ENCODE results near the gene ACADM.
"Not testable (repeated sequence)": the region's sequence is repeated elsewhere in the genome, so short reads cannot be mapped to it uniquely, and the experiment has no call there.

Gene ACADM

GRCh38 chr1:75736016-75736415 is 11.5 kb downstream of the ACADM start:
- DNase-seq (ENCODE audit: low read depth, low spot score): no peak

DNA sequence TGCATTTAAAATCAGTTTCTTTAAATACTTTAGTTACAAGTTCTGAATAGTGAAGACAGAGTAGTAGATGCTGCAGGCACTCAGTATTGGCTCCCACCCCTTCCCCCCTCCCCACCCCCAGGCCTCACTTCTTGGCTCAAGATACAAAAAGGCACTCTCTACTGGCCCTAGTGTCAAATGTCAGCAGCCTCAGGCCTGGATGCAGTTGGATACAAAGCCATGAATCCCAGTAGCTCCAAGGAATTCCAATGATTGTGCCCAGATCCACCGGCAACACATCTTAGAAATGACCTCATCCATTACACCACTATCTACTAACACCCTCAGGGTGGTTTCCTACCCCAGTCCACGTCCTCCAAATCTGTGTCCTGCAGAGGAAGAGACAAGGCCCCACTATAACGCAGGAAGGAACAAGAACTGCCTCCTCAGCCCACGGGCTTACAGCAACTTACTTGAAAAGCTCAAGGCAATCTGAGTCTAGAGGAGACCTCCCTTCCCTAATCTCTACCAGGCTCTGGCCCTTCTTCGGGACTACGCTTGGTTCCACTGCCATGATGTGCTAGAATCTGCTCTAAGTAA is 17.6 kb downstream of the ACADM start:
- DNase-seq (ENCODE audit: low read depth, low spot score): peak; percentile 93

DNA sequence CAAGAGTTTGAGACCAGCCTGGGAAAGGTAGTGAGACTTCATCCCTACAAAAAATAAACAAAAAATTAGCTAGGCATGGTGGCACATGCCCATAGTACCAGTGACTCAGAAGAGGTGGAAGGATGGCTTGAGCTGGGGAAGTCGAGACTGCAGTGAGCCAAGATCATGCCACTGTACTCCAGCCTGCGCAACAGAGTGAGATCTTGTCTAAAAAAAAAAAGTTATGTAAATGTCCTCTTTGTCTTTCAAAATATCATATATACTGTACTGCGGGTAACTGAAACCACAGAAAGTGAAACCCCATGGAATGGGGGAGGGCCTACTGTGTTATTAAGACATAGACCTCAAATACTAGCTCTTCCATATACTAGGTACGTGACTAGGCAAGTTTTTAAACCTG is 20.8 kb downstream of the ACADM start:
- no peak for DNase-seq (ENCODE audit: low read depth, low spot score)

DNA sequence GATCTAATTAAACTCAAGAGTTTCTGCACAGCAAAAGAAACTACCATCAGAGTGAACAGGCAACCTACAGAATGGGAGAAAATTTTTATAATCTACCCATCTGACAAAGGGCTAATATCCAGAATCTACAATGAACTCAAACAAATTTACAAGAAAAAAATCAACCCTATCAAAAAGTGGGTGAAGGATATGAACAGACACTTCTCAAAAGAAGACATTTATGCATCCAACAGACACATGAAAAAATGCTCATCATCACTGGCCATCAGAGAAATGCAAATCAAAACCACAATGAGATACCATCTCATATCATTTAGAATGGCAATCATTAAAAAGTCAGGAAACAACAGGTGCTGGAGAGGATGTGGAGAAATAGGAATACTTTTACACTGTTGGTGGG is 32.7 kb downstream of the ACADM start:
- not testable (repeated sequence) for DNase-seq (ENCODE audit: low read depth, low spot score)

DNA sequence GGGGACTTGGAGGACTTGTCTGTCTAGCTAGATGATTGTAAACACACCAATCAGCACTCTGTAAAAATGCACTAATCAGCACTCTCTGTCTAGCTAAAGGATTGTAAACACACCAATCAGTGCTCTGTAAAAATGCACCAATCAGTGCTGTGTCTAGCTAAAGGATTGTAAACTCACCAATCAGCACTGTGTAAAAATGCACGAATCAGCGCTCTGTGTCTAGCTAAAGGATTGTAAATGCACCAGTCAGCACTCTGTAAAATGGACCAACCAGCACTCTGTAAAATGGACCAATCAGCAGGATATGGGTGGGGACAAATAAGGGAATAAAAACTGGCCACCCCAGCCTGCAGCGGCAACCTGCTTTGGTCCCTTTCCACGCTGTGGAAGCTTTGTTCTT is 34.0 kb downstream of the ACADM start:
- not testable (repeated sequence) for DNase-seq (ENCODE audit: low read depth, low spot score)

- no peak for DNase-seq (ENCODE audit: low read depth, low spot score)
Measured at GRCh38 chr1:75764057-75764655, 39.6 kb downstream of the ACADM start.

GRCh38 chr1:75765697-75766355 is 41.3 kb downstream of the ACADM start:
- no peak for DNase-seq (ENCODE audit: low read depth, low spot score)

DNA sequence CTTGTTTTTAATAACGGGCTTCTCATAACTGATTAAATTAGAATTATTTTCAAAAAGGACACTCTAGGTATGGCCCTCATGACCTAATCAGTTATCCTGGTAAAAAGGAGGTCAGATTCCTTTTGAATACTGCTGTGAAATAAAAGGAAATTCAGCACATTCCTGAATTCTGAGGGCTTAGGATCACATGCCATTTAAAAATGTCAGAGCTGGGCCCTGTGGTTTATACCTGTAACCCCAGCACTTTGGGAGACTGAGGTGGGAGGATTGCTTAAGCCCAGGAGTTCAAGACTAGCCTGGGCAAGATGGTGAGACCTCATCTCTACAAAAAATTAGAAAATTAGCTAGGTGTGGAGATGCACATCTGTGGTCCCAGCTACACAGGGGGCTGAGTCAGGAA is 43.5 kb downstream of the ACADM start:
- no peak for DNase-seq (ENCODE audit: low read depth, low spot score)

DNA sequence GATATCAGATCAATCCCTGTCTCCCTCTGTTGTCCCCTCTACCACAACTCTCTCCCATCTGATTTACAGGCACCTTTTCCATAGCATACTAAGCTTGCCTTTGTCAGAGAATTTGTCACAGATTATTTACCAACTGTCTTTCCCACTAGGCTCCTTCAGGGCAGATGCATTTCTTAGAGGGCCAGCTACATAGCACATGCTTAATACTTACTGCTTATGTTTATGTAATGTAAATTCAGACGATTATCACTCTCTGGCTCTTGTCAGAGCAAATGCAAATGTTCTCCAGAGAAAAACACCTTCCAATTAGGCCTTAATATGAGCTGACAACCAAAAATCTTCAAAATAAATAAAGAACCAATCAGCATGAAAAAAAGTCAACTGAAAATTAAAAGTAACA is 46.3 kb downstream of the ACADM start:
- no peak for DNase-seq (ENCODE audit: low read depth, low spot score)

GRCh38 chr1:75771978-75772377 is 47.5 kb downstream of the ACADM start:
- DNase-seq (ENCODE audit: low read depth, low spot score): no peak

GRCh38 chr1:75777812-75778211 is 53.3 kb downstream of the ACADM start:
- DNase-seq (ENCODE audit: low read depth, low spot score): not testable (repeated sequence)

GRCh38 chr1:75778694-75779093 is 54.2 kb downstream of the ACADM start:
- DNase-seq (ENCODE audit: low read depth, low spot score): not testable (repeated sequence)

DNA sequence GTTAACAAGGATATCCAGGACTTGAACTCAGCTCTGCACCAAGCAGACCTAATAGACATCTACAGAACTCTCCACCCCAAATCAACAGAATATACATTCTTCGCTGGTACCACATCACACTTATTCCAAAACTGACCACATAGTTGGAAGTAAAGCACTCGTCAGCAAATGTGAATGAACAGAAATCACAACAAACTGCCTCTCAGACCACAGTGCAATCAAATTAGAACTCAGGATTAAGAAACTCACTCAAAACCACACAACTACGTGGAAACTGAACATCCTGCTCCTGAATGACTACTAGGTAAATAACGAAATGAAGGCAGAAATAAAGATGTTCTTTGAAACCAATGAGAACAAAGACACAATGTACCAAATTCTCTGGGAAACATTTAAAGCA is 55.7 kb downstream of the ACADM start:
- DNase-seq (ENCODE audit: low read depth, low spot score): not testable (repeated sequence)

GRCh38 chr1:75783920-75784319 is 59.4 kb downstream of the ACADM start:
- not testable (repeated sequence) for DNase-seq (ENCODE audit: low read depth, low spot score)

- peak; percentile 63 for DNase-seq (ENCODE audit: low read depth, low spot score)
Measured at GRCh38 chr1:75785320-75785982, 60.9 kb downstream of the ACADM start.

DNA sequence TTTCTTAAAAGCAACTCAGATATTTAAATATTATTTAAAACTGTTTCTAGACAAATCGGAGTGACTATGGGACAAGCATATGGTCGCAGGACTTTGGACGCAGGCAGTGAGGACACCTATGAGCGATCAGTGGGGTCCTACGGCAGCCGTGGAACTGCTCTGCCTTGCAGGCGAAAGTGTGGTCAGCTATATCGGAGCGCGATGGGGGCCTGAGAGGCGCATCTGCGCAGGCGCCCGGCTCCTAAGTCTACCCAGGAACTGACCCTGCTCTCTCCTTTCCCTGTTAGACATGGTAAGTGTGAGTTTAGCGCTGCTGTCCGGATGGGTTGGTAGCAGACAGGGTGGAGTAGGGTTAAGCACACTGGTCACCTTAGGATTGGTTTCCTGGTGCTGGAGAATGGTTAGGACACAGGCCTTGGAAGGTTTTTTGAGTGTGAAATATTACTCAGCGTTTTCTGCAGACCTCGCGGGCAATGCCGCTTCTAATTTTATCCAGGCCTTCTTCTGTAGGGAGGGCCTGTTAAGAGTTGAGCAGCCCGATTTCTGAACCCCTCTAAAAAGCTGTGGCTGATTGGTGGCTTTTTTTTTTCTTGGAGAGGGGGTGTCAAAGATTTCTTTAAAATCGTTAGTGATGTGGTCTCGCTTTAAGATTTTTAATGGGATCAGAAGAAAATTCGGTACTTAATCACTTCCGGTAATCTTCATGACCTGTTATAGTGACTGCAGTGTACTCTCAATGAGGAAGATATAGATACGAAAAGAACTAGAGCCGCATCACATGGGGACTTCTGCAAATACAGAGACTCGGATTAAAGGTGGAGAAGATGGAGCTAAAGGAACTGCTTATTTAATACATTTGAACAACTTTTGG is 61.7 kb downstream of the ACADM start, which contains the start of gene RABGGTB:
Gene RABGGTB (plus strand): TSS at position 274 of the 871 bp plus-strand sequence. CDS start 16 bp downstream, at position 290.
- peak; percentile 98 for DNase-seq (ENCODE audit: low read depth, low spot score)

DNA sequence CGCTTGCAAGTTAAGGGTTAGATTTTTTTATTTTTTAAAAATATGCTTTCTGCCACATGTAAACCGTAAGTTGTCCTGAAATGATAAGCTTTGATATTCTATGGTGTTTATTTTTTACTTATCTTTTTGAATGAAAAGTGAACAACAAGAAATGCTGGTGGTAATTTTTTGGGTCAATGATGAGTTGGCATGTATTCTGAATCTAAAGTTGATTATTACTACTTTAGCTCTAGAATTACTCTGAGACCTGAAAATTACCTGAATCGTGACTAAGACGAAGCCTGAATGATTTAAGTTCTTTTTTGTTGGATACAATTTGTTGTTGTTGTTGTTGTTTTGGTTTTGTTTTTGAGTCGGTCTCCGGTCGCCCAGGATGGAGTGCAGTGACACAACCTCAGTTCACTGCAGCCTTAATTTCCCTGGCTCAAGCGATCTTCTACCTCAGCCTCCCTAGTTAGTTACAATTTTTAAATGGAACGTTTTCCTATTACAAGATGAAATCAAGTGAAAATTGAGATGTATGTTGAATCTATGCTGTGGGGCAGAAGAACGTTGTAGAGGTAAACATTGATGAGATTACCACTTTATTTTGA is 62.5 kb downstream of the ACADM start:
- DNase-seq (ENCODE audit: low read depth, low spot score): no peak

- no peak for DNase-seq (ENCODE audit: low read depth, low spot score)
Measured at GRCh38 chr1:75787524-75787923, 63.0 kb downstream of the ACADM start.

- DNase-seq (ENCODE audit: low read depth, low spot score): no peak
Measured at GRCh38 chr1:75789988-75790387, 65.5 kb downstream of the ACADM start.

DNA sequence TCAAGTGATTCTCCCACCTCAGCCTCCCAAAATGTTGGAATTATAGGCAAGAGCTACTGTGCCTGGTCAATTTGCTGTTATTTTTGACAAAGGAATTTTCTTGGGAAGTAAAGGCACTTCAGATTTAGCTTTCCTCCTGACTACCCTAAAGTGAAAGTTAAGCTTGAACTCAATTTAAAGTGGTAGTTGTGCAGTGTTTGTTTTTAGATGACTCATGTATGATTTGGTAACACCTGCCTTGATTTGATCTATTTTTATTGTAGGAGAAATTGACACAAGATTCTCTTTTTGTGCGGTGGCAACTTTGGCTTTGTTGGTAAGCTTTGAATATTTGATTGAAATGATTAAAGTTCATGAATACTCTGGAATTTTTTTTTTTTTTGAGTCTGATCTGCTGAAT is 66.5 kb downstream of the ACADM start:
- DNase-seq (ENCODE audit: low read depth, low spot score): no peak

- no peak for DNase-seq (ENCODE audit: low read depth, low spot score)
Measured at GRCh38 chr1:75792091-75792490, 67.6 kb downstream of the ACADM start.
